GM06990 (cell line): ENCODE data around the gene LMBR1.
"Not testable (repeated sequence)": the region's sequence is repeated elsewhere in the genome, so short reads cannot be mapped to it uniquely, and the experiment has no call there.

Experiments used
- DNase-seq: peaks from one replicate; pipeline ENCODE4 v3.0.0-alpha.2; 2011; ENCODE audit not compliant: insufficient read length; ENCODE audit errors: extremely low read depth
- H3K27me3 ChIP-seq: replicated peaks from 2 replicates; pipeline ENCODE4 v1.6.0; 2011; ENCODE audit warnings: low read length; ENCODE audit not compliant: control insufficient read depth, insufficient read depth
- H3K36me3 ChIP-seq: 2 replicates; pipeline ENCODE4 v1.5.1; 2011; ENCODE audit warnings: low read length; ENCODE audit not compliant: control insufficient read depth, insufficient read depth
- H3K4me3 ChIP-seq: replicated peaks from 2 replicates; pipeline ENCODE4 v1.5.1; 2011; ENCODE audit warnings: low read depth, mild to moderate bottlenecking, control low read depth, low read length
- TF ChIP-seq, protein P1 (sequence below): IDR thresholded peaks from 2 replicates; pipeline ENCODE4 v1.5.1; 2011; ENCODE audit warnings: low read length, control low read depth, mild to moderate bottlenecking, inconsistent platforms; ENCODE audit not compliant: insufficient read depth, poor library complexity, severe bottlenecking

Gene LMBR1

DNA sequence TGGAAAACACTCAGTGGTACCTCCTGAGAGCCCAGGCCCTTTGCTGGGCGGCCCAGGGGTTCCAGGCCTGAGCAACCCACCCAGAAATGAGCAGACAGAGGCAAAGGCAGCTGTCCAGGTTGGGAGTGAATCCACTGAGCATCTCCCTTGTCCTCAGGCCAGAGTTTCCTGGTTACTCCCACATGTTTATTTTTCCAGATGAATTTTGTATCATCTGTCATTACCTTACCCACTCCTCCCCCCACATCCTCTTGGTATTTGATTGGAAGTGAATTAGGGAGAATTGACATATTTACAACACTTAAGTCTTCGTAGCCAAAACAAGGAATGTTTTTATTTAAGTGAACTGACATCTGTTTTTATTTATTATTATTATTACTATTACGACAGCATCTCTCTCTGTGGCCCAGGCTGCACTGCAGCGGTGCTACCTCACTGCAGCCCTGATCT, 13.2 kb upstream of the LMBR1 start:
- TF ChIP-seq, protein P1, sequence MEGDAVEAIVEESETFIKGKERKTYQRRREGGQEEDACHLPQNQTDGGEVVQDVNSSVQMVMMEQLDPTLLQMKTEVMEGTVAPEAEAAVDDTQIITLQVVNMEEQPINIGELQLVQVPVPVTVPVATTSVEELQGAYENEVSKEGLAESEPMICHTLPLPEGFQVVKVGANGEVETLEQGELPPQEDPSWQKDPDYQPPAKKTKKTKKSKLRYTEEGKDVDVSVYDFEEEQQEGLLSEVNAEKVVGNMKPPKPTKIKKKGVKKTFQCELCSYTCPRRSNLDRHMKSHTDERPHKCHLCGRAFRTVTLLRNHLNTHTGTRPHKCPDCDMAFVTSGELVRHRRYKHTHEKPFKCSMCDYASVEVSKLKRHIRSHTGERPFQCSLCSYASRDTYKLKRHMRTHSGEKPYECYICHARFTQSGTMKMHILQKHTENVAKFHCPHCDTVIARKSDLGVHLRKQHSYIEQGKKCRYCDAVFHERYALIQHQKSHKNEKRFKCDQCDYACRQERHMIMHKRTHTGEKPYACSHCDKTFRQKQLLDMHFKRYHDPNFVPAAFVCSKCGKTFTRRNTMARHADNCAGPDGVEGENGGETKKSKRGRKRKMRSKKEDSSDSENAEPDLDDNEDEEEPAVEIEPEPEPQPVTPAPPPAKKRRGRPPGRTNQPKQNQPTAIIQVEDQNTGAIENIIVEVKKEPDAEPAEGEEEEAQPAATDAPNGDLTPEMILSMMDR, result no peak
- no peaks in the 10 kb centered on the region for H3K36me3 ChIP-seq
- H3K27me3 ChIP-seq, result no peaks in the 10 kb centered on the region
- no peak overlapping the region for H3K4me3 ChIP-seq
- DNase-seq, result no peak

DNA sequence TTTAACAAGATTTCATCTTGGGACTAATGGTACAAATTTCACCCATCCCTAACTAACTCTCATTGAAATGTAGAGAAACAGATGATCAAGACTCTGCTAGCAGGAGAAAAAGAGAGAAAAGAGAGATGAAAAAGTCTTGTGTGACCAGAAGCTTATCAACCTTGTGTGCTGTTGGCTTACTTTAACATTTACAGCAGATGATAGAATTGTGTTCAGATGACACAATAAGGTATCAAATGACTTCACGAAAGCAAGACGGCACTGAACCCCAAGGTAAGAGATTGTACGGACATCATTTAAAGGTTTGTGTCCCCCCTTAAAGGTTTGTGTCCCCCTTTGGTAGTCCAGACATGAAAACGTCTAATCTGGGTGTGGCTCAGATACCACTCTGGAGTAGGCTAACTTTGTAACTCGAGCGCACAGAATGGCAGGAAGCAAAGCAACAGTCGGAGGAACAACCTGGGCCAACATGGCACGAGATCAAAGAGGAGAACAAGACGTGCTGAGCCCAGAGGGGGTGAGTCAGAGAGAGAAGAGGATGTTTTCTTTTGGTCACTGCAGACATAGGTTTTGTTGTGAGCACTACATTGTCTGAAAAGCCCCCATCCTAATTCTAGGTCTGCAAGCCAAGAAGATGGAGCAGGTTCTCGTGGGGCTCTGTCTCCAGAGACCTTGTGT, 10.4 kb upstream of the LMBR1 start:
- Histone ChIP-seq H3K4me3 (no peak overlapping the region), H3K27me3 (no peaks in the 10 kb centered on the region), H3K36me3 (no peaks in the 10 kb centered on the region)
- no peak for DNase-seq
- TF ChIP-seq, protein P1, result no peak

DNA sequence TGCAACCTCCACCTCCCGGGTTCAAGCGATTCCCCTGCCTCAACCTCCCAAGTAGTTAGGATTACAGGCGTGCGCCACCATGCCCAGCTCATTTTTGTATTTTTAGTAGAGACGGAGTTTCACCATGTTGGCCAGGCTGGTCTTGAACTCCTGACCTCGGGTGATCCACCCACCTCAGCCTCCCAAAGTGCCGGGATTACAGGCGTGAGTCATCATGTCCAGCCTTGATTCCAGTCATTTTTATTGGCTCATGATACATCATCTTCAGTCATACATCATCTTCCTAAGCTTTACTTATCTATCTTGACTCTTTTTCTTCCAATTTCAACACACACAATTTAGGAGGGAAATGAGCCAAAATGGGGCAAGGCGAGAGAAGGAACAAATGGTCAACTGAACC, 7.1 kb upstream of the LMBR1 start:
- H3K36me3 ChIP-seq, H3K4me3 ChIP-seq, H3K27me3 ChIP-seq, DNase-seq: not testable (repeated sequence)

GRCh38 chr7:156898938-156899337, 6.0 kb upstream of the LMBR1 start:
- Histone ChIP-seq H3K27me3 (no peaks in the 10 kb centered on the region), H3K4me3 (no peak overlapping the region), H3K36me3 (no peaks in the 10 kb centered on the region)
- DNase-seq, result no peak
- TF ChIP-seq, protein P1, result no peak

GRCh38 chr7:156897673-156898072, 4.7 kb upstream of the LMBR1 start:
- no peaks in the 10 kb centered on the region for H3K27me3 ChIP-seq
- no peak overlapping the region for H3K4me3 ChIP-seq
- DNase-seq, result no peak
- TF ChIP-seq, protein P1, result no peak
- H3K36me3 ChIP-seq, result no peaks in the 10 kb centered on the region

DNA sequence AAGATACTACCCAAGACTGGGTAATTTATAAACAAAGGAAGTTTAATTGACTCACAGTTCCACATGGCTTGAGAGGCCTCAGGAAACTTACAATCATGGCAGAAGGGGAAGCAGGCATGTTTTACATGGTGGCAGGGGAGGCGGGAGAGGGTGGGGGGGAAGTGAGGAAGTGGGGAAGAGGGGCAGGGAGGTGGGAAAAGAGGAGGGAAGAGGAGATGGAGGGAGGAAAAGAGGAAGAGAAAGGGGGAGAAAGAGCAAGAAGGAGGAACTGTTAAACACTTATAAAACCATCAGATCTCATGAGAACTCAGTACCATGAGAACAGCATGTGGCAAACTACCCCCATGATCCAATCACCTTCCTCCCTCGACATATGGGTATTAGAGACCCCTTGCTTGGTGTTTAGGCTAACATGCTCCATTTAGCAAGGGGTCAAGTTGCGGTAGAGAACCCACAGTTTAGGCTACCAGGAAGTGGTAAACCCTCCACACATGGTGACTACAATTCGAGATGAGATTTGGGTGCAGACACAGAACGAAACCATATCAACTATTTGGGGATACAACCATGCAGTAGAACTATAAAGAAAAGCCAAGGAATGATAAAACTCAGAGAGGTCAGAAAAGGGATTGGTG, 3.5 kb upstream of the LMBR1 start:
- H3K4me3 ChIP-seq, result no peak overlapping the region
- TF ChIP-seq, protein P1, result no peak
- H3K36me3 ChIP-seq, result no peaks in the 10 kb centered on the region
- H3K27me3 ChIP-seq, result no peaks in the 10 kb centered on the region
- no peak for DNase-seq
